Measurements from ENCODE around the gene FBXO44.

Gene FBXO44

GRCh38 chr1:11704691-11705475, 50.2 kb downstream of the FBXO44 start:
- H3K27me3 ChIP-seq (ENCODE audit: insufficient read depth, low read length, poor library complexity): no peaks in the 10 kb centered on the region

GRCh38 chr1:11705596-11705995, 50.9 kb downstream of the FBXO44 start:
- H3K27ac ChIP-seq (ENCODE audit: low read length): no peak overlapping the region
- no peak for ATAC-seq (ENCODE audit: insufficient read depth, low read depth)
- no peak for DNase-seq
- H3K27me3 ChIP-seq (ENCODE audit: insufficient read depth, low read length, poor library complexity): no peaks in the 10 kb centered on the region
- H3K4me1 ChIP-seq (ENCODE audit: insufficient read depth, low read length): no peaks in the 10 kb centered on the region
- no peak overlapping the region for H3K4me2 ChIP-seq (ENCODE audit: insufficient read depth, low read length)
- no peak overlapping the region for H3K9ac ChIP-seq (ENCODE audit: low read depth, low read length)
- H3K4me3 ChIP-seq (ENCODE audit: low read depth in 1 of 2, low read length in 2 of 2): no peak overlapping the region
- H4K20me1 ChIP-seq (ENCODE audit: insufficient read depth, low read length): peaks cover 3% of the 10 kb centered on the region
- TF ChIP-seq EZH2 (IDR thresholded peaks at IDR 0.05; ENCODE audit: borderline replicate concordance, low read depth, low read length, severe bottlenecking) (no peak), CTCF (IDR thresholded peaks at IDR 0.05; ENCODE audit: borderline replicate concordance, extremely low read depth, low read length, poor library complexity, severe bottlenecking) (no peak)
- H3K36me3 ChIP-seq (ENCODE audit: insufficient read depth, low read length): no peaks in the 10 kb centered on the region
- no peaks in the 10 kb centered on the region for H3K79me2 ChIP-seq (ENCODE audit: insufficient read depth, low read length)
- H3K9me3 ChIP-seq (ENCODE audit: insufficient read depth, low read length, severe bottlenecking): no peaks in the 10 kb centered on the region
- no peak overlapping the region for H2AFZ ChIP-seq (ENCODE audit: low read depth, low read length)

More at GRCh38 chr1:11704691-11705475, 50.2 kb downstream of the FBXO44 start:
- Histone ChIP-seq H3K4me1 (ENCODE audit: insufficient read depth, low read length) (no peaks in the 10 kb centered on the region), H3K9ac (ENCODE audit: low read depth, low read length) (no peak overlapping the region), H3K4me2 (ENCODE audit: insufficient read depth, low read length) (no peak overlapping the region), H3K36me3 (ENCODE audit: insufficient read depth, low read length) (no peaks in the 10 kb centered on the region), H2AFZ (ENCODE audit: low read depth, low read length) (no peak overlapping the region), H3K9me3 (ENCODE audit: insufficient read depth, low read length, severe bottlenecking) (no peaks in the 10 kb centered on the region), H3K4me3 (ENCODE audit: low read depth in 1 of 2, low read length in 2 of 2) (no peak overlapping the region), H4K20me1 (ENCODE audit: insufficient read depth, low read length) (peaks cover 3% of the 10 kb centered on the region), H3K79me2 (ENCODE audit: insufficient read depth, low read length) (no peaks in the 10 kb centered on the region), H3K27ac (ENCODE audit: low read length) (no peak overlapping the region)
- ATAC-seq (ENCODE audit: insufficient read depth, low read depth) (no peak), DNase-seq (no peak)
- TF ChIP-seq CTCF (IDR thresholded peaks at IDR 0.05; ENCODE audit: borderline replicate concordance, extremely low read depth, low read length, poor library complexity, severe bottlenecking) (no peak), EZH2 (IDR thresholded peaks at IDR 0.05; ENCODE audit: borderline replicate concordance, low read depth, low read length, severe bottlenecking) (no peak)

GRCh38 chr1:11706292-11706691, 51.6 kb downstream of the FBXO44 start:
- H3K9ac ChIP-seq (ENCODE audit: low read depth, low read length): no peak overlapping the region
- ATAC-seq (ENCODE audit: insufficient read depth, low read depth) (no peak), DNase-seq (no peak)
- no peak overlapping the region for H3K4me3 ChIP-seq (ENCODE audit: low read depth in 1 of 2, low read length in 2 of 2)
- H3K79me2 ChIP-seq (ENCODE audit: insufficient read depth, low read length): no peaks in the 10 kb centered on the region
- no peaks in the 10 kb centered on the region for H3K36me3 ChIP-seq (ENCODE audit: insufficient read depth, low read length)
- H2AFZ ChIP-seq (ENCODE audit: low read depth, low read length): no peak overlapping the region
- H3K9me3 ChIP-seq (ENCODE audit: insufficient read depth, low read length, severe bottlenecking): no peaks in the 10 kb centered on the region
- no peak overlapping the region for H3K4me2 ChIP-seq (ENCODE audit: insufficient read depth, low read length)
- H3K27ac ChIP-seq (ENCODE audit: low read length): no peak overlapping the region
- no peak for TF ChIP-seq EZH2 (IDR thresholded peaks at IDR 0.05; ENCODE audit: borderline replicate concordance, low read depth, low read length, severe bottlenecking)
- TF ChIP-seq CTCF (IDR thresholded peaks at IDR 0.05; ENCODE audit: borderline replicate concordance, extremely low read depth, low read length, poor library complexity, severe bottlenecking): no peak
- H4K20me1 ChIP-seq (ENCODE audit: insufficient read depth, low read length): peaks cover 6% of the 10 kb centered on the region
- no peaks in the 10 kb centered on the region for H3K27me3 ChIP-seq (ENCODE audit: insufficient read depth, low read length, poor library complexity)
- no peaks in the 10 kb centered on the region for H3K4me1 ChIP-seq (ENCODE audit: insufficient read depth, low read length)
